ENCODE results near the gene PACSIN1. TPM values are rescaled to one million over a fixed set of nuclear protein-coding genes. Genes with fewer than 3 reads are reported as not detected.
"Not testable (repeated sequence)": the region's sequence is repeated elsewhere in the genome, so short reads cannot be mapped to it uniquely, and the experiment has no call there.

Gene PACSIN1
- total RNA-seq, 4 donors from 2014 or later, result 0.08 to 0.42 (median 0.10) TPM; not detected in 1

DNA sequence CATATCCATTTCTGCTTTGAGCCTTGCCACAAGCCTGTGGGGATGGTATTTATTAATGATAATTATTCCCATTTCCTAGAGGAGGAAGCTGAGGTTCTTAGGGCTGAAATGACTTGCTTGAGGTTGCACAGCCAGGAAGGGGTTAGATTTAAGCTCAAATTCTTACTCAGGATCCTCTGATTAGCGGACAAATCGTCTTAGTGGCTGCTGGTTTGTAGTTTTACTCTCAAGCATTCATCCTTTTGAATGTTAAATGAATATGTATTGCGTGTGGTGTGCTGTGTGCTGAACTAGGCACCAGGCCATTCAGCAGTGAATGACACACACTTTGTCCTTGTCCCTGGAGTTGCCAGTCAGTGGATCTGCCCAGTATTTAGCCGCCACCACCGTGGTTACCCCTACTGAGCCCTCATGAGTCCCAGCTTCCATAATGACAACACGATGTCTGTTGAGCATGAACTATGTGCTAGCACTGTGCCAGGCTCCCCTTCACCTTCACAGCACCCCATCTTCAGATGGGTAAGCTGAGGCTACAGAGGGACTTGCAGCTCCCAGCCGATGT lies 10.0 kb downstream of the PACSIN1 start:
- intact Hi-C loops (cut with DNase I; ENCODE audit: low total_unique reads), result no loop called here
- no peak for DNase-seq (ENCODE audit: low spot score in 2 of 2)
- WGBS, 2 donors, result 66 to 70% methylated on average over 7 of the region's 7 CpGs
- TF ChIP-seq, protein P1, sequence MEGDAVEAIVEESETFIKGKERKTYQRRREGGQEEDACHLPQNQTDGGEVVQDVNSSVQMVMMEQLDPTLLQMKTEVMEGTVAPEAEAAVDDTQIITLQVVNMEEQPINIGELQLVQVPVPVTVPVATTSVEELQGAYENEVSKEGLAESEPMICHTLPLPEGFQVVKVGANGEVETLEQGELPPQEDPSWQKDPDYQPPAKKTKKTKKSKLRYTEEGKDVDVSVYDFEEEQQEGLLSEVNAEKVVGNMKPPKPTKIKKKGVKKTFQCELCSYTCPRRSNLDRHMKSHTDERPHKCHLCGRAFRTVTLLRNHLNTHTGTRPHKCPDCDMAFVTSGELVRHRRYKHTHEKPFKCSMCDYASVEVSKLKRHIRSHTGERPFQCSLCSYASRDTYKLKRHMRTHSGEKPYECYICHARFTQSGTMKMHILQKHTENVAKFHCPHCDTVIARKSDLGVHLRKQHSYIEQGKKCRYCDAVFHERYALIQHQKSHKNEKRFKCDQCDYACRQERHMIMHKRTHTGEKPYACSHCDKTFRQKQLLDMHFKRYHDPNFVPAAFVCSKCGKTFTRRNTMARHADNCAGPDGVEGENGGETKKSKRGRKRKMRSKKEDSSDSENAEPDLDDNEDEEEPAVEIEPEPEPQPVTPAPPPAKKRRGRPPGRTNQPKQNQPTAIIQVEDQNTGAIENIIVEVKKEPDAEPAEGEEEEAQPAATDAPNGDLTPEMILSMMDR (IDR thresholded peaks at IDR 0.05), result no peak
- TF ChIP-seq POLR2A (IDR thresholded peaks at IDR 0.05), result no peak
- H3K4me3 ChIP-seq (ENCODE audit: low read depth, poor library complexity, severe bottlenecking), result no peak overlapping the region

DNA sequence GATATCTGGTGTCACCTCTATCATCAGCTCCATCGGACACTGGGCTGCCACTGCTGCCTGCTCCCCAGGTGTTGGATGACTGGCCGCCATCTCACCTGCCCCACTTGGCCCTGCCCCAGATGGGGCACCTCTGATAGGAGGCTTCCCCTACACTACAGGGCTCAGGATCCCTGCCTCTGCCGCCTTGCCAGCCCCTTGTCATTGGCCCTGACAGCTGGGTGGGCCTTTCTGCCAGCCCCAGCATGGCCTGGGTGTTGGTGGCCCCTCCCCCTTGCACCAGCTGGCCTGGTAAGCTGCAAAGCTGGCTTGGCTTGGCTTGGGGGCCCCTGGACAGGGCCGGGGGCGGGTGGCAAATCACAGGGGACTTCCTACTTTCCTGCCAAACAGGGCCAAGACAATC lies 10.6 kb downstream of the PACSIN1 start:
- no peak for TF ChIP-seq POLR2A (IDR thresholded peaks at IDR 0.05)
- TF ChIP-seq, protein P1 (IDR thresholded peaks at IDR 0.05), result no peak
- 68 to 77% methylated on average over 4 of the region's 5 CpGs for WGBS, 2 donors
- no peak overlapping the region for H3K4me3 ChIP-seq (ENCODE audit: low read depth, poor library complexity, severe bottlenecking)
- DNase-seq (ENCODE audit: low spot score in 2 of 2), result no peak
- intact Hi-C loops (cut with DNase I; ENCODE audit: low total_unique reads), result no loop called here

DNA sequence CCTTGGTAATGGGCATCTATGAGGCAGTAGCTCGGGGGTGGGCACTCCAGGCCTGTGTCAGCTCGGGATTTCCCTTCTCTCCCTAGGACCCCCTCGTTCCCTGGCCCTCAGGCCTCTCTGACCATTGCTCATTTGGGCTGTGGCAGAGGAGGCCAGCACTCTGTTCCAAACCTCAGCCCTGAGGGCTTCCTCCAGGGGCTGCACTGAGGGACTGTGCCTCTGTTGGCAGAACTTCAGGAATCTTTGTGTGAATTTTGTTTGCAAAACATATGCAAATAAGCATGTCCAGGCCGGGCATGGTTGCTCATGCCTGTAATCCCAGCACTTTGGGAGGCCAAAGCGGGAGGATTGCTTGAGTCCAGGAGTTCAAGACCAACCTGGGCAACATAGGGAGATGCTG lies 11.0 kb downstream of the PACSIN1 start:
- intact Hi-C loops (cut with DNase I; ENCODE audit: low total_unique reads), result no loop called here
- 49 to 58% methylated on average over 5 of the region's 5 CpGs for WGBS, 2 donors
- no peak for DNase-seq (ENCODE audit: low spot score in 2 of 2)
- H3K4me3 ChIP-seq (ENCODE audit: low read depth, poor library complexity, severe bottlenecking), result no peak overlapping the region
- TF ChIP-seq, protein P1 (IDR thresholded peaks at IDR 0.05), result no peak
- no peak for TF ChIP-seq POLR2A (IDR thresholded peaks at IDR 0.05)

DNA sequence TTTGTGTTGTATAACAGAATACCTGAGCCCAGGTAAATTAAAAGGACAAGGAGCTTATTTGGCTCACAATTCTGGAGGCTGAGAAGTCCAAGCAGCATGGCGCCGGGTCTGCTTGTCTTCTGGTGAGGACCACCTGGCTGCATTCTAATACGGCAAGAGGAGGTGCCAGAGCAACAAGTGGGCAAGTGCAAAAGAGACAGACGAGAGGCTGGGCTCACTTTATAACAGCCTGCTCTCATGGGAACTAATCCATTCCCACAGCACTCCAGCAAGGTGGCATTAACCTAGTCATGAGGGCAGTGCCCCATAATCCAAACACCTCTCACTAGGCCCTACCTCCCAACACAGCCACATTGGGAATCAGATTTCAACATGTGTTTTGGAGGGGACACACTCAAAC lies 12.9 kb downstream of the PACSIN1 start:
- no peak for DNase-seq (ENCODE audit: low spot score in 2 of 2)
- no peak for TF ChIP-seq POLR2A (IDR thresholded peaks at IDR 0.05)
- TF ChIP-seq, protein P1 (IDR thresholded peaks at IDR 0.05), result no peak
- H3K4me3 ChIP-seq (ENCODE audit: low read depth, poor library complexity, severe bottlenecking), result no peak overlapping the region
- intact Hi-C loops (cut with DNase I; ENCODE audit: low total_unique reads), result no loop called here
- WGBS, 2 donors, result 89 to 94% methylated on average over 4 of the region's 4 CpGs

DNA sequence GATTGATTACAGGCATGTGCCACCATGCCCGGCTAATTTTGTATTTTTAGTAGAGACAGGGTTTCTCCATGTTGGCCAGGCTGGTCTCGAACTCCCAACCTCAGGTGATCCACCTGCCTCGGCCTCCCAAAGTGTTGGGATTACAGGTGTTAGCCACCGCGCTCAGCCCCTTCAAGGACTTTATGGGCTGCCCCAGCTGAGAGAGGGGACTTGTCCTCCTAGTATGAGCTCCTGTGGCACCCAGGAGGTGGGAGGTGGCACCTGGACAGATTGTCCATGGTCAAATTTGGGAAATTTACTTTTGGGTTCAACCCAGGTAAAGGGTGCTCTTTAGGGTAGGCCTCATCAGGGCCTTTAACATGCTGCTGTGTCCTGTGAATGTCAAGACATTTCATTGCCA lies 17.9 kb downstream of the PACSIN1 start:
- 95% methylated on average over 5 of the region's 5 CpGs for WGBS, 2 donors

DNA sequence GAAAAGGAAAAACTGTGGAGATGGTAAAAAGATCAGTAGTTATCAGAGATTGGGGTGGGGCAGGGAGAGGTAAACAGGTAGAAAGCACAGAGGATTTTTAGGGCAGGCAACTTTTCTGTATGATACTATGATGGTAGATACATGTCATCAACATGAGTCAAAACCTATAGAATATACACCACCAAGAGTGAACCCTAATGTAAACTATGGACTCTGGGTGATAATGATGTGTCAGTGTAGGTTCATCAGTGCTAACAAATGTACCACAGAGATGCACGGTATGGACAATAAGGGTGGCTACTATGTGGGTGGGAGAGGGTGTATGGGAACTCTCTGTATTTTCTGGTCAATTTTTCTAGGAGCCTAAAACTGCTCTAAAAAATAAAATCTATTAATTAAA lies 18.5 kb downstream of the PACSIN1 start:
- WGBS, 2 donors, result 45 to 62% methylated on average over 1 of the region's 1 CpG
- no peak for TF ChIP-seq POLR2A (IDR thresholded peaks at IDR 0.05)
- TF ChIP-seq, protein P1 (IDR thresholded peaks at IDR 0.05), result no peak
- intact Hi-C loops (cut with DNase I; ENCODE audit: low total_unique reads), result no loop called here
- no peak for DNase-seq (ENCODE audit: low spot score in 2 of 2)
- no peak overlapping the region for H3K4me3 ChIP-seq (ENCODE audit: low read depth, poor library complexity, severe bottlenecking)

More for the DNA sequence above, 17.9 kb downstream of the PACSIN1 start:
- DNase-seq (ENCODE audit: low spot score in 2 of 2); intact Hi-C loops (cut with DNase I; ENCODE audit: low total_unique reads); H3K4me3 ChIP-seq (ENCODE audit: low read depth, poor library complexity, severe bottlenecking): not testable (repeated sequence)
